Measurements from ENCODE around the gene CD38. TPM values are rescaled to one million over a fixed set of nuclear protein-coding genes. Genes with fewer than 3 reads are reported as not detected.

CD38 gene
- total RNA-seq, 1 donor from 2014 or later, result not detected

DNA sequence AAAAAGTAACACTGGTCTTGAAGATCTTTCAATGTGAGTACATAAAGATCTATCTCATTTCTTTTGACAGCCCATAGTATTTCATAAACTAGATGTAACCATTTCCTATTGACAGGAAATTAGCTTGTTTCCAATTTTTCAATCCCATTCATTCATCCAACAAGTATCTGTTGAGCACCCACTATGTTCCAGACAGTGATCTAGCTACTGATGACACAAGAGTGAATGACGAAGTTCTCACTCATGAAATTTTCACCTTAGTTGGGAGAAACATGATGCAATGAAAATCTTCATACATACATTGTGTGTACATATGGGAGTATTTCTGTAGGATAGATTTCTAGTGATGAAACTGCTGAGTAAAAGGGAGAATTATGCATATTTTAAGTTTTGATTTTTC, 1.7 kb downstream of the CD38 start:
- Mint-ChIP-seq H3K4me1 (ENCODE audit: low read depth) (peaks cover 13% of the 10 kb centered on the region), H3K9me3 (ENCODE audit: low read depth) (no peaks in the 10 kb centered on the region), H3K4me3 (ENCODE audit: unreplicated experiment) (peak overlapping the region; percentile 72), H3K27ac (ENCODE audit: unreplicated experiment) (no peak overlapping the region), H3K36me3 (ENCODE audit: low read depth) (no peaks in the 10 kb centered on the region), H3K27me3 (ENCODE audit: low read depth) (peaks cover 38% of the 10 kb centered on the region)
- DNase-seq (ENCODE audit: low spot score), result no peak
- TF ChIP-seq, protein P1, sequence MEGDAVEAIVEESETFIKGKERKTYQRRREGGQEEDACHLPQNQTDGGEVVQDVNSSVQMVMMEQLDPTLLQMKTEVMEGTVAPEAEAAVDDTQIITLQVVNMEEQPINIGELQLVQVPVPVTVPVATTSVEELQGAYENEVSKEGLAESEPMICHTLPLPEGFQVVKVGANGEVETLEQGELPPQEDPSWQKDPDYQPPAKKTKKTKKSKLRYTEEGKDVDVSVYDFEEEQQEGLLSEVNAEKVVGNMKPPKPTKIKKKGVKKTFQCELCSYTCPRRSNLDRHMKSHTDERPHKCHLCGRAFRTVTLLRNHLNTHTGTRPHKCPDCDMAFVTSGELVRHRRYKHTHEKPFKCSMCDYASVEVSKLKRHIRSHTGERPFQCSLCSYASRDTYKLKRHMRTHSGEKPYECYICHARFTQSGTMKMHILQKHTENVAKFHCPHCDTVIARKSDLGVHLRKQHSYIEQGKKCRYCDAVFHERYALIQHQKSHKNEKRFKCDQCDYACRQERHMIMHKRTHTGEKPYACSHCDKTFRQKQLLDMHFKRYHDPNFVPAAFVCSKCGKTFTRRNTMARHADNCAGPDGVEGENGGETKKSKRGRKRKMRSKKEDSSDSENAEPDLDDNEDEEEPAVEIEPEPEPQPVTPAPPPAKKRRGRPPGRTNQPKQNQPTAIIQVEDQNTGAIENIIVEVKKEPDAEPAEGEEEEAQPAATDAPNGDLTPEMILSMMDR (IDR thresholded peaks at IDR 0.05), result no peak

DNA sequence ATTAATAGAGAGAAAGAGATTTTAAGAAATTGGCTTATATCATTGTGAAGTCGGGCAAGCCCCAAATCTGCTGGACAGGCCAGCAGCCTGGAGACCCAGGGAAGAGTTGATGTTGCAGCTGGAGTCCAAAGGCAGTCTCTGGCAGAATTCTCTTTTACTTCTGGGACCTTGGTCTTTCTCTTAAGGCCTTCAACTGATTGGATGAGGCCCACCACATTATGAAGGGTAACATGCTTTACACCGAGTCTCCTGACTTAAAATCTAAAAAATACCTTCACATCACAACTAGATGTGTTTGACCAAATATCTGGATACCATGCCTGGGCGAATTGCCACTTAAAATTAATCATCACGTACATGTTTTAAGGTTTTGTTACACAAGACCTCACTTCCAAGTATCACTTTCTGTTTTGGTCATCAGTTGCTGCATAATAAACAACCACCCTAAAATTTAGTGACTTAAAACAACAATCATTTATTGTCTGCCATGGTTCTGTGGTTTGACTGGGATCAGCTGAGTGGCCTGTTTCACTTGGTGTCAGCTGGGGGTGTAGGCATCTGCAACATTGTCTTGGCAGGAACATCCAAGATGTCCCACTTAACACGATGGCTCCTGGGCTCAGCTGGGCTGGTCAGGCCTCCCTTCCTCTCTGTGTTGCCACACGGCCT, 3.4 kb downstream of the CD38 start:
- TF ChIP-seq, protein P1 (IDR thresholded peaks at IDR 0.05), result no peak
- Mint-ChIP-seq H3K27ac (ENCODE audit: unreplicated experiment) (no peak overlapping the region), H3K36me3 (ENCODE audit: low read depth) (no peaks in the 10 kb centered on the region), H3K4me1 (ENCODE audit: low read depth) (peaks cover 13% of the 10 kb centered on the region), H3K9me3 (ENCODE audit: low read depth) (no peaks in the 10 kb centered on the region), H3K4me3 (ENCODE audit: unreplicated experiment) (no peak overlapping the region), H3K27me3 (ENCODE audit: low read depth) (peaks cover 29% of the 10 kb centered on the region)
- DNase-seq (ENCODE audit: low spot score), result no peak

DNA sequence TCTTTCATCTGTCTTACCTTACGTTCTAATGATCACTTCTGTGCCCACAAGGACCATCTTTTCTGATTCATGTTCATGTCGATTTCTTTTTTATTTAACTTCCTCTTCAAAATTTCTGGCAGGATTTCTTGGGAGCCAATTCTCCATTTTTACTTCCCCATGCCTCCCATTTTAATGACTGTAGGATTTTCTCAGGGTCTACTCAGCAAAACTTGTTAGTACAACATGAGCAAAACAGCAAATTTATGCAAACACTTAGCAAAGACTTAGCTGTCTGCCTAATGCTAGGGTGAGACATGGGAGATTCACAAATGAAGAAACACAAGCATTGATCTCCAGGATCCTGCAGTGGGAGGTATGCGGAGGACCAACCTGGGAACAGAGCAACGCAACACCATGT, 5.5 kb downstream of the CD38 start:
- Mint-ChIP-seq H3K4me3 (ENCODE audit: unreplicated experiment) (no peak overlapping the region), H3K9me3 (ENCODE audit: low read depth) (no peaks in the 10 kb centered on the region), H3K4me1 (ENCODE audit: low read depth) (peaks cover 10% of the 10 kb centered on the region), H3K36me3 (ENCODE audit: low read depth) (no peaks in the 10 kb centered on the region), H3K27ac (ENCODE audit: unreplicated experiment) (no peak overlapping the region), H3K27me3 (ENCODE audit: low read depth) (peaks cover 31% of the 10 kb centered on the region)
- no peak for DNase-seq (ENCODE audit: low spot score)
- TF ChIP-seq, protein P1 (IDR thresholded peaks at IDR 0.05), result no peak

DNA sequence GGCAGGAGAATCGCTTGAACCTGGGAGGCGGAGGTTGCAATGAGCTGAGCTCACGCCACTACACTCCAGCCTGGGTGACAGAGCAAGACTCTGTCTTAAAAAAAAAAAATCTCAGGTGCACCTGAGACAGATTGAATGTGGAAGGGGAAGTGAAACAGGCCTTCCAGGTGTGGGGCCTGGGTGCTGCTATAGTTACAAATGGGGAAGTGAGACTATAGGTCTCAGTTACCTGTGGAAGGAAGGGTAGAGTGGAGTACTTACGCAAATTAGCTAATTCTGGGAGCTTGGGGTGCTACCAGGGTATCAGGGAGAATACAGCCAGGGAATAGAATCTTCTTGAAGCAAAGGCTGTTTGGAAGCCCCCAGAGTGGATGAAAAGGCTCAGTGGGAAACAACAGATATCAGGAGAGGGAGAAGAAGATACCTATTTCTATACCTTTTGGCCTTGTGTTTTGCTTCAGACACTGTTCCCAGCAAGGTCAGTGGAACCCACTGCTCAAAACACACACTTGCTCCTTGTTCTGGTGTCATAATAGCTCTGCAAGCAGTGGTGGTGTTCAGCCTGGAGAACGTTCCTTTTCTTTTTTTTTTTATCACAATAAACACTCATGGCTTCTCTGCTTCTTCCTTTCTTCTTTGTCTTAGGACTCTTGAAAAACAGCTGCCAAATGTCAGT, 7.0 kb downstream of the CD38 start:
- H3K4me1 Mint-ChIP-seq (ENCODE audit: low read depth), result no peaks in the 10 kb centered on the region
- no peak overlapping the region for H3K4me3 Mint-ChIP-seq (ENCODE audit: unreplicated experiment)
- no peaks in the 10 kb centered on the region for H3K36me3 Mint-ChIP-seq (ENCODE audit: low read depth)
- TF ChIP-seq, protein P1 (IDR thresholded peaks at IDR 0.05), result no peak
- no peaks in the 10 kb centered on the region for H3K9me3 Mint-ChIP-seq (ENCODE audit: low read depth)
- peaks cover 36% of the 10 kb centered on the region for H3K27me3 Mint-ChIP-seq (ENCODE audit: low read depth)
- no peak overlapping the region for H3K27ac Mint-ChIP-seq (ENCODE audit: unreplicated experiment)
- no peak for DNase-seq (ENCODE audit: low spot score)

DNA sequence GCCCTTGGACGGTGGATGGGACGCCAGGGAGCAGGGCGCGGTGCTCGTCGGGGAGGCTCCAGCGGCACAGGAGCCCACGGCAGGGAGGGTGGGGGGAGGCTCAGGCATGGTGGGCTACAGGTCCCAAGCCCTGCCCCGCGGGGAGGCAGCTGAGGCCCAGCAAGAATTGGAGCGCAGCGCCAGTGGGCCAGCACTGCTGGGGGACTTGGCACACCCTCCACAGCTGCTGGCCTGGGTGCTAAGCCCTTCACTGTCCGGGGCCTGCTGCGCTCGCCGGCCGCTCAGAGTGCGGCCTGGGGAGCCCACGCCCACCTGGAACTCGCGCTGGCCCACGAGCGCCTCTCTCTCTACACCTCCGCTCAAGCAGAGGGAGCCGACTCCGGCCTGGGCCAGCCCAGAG, 8.6 kb downstream of the CD38 start:
- H3K36me3 Mint-ChIP-seq (ENCODE audit: low read depth), result no peaks in the 10 kb centered on the region
- H3K27ac Mint-ChIP-seq (ENCODE audit: unreplicated experiment), result no peak overlapping the region
- TF ChIP-seq, protein P1 (IDR thresholded peaks at IDR 0.05), result no peak
- DNase-seq (ENCODE audit: low spot score), result no peak
- no peaks in the 10 kb centered on the region for H3K9me3 Mint-ChIP-seq (ENCODE audit: low read depth)
- peaks cover 36% of the 10 kb centered on the region for H3K27me3 Mint-ChIP-seq (ENCODE audit: low read depth)
- no peaks in the 10 kb centered on the region for H3K4me1 Mint-ChIP-seq (ENCODE audit: low read depth)
- no peak overlapping the region for H3K4me3 Mint-ChIP-seq (ENCODE audit: unreplicated experiment)
